HL-60 (cell line): ENCODE data around the gene CDKN2AIPNL.

ENCODE experiments used
- DNase-seq, 2 experiments: peaks; one replicate each; pipeline ENCODE4 v3.0.0-alpha.2; 2010 to 2020; ENCODE audit warnings: low read depth in 1 of 2, low spot score in 1 of 2
- H3K27ac ChIP-seq: fragments of 250-450 bp; sonication (Bioruptor Pico); replicated peaks from 2 replicates; pipeline ENCODE4 v1.5.1; 2020; ENCODE audit warnings: mild to moderate bottlenecking, moderate library complexity
- H3K27me3 ChIP-seq: fragments of 250-450 bp; sonication (Bioruptor Pico); 2 replicates; pipeline ENCODE4 v1.5.1; 2021; ENCODE audit warnings: mild to moderate bottlenecking, moderate library complexity; ENCODE audit not compliant: insufficient read depth, poor library complexity, severe bottlenecking
- H3K4me3 ChIP-seq: replicated peaks from 2 replicates; pipeline ENCODE4 v1.5.1; 2011; ENCODE audit warnings: mild to moderate bottlenecking, control low read depth, low read length; ENCODE audit not compliant: insufficient read depth
- GABPA ChIP-seq: IDR thresholded peaks from 2 replicates; pipeline ENCODE4 v1.6.1; 2012; ENCODE audit warnings: low read depth
- POLR2AphosphoS5 ChIP-seq: IDR thresholded peaks from 2 replicates; pipeline ENCODE4 v1.6.1; 2012; ENCODE audit warnings: low read depth
- REST ChIP-seq: IDR thresholded peaks from 2 replicates; pipeline ENCODE4 v1.6.1; 2012; ENCODE audit warnings: low read depth; ENCODE audit not compliant: insufficient replicate concordance
- SPI1 ChIP-seq: IDR thresholded peaks from 2 replicates; pipeline ENCODE4 v1.6.1; 2012; ENCODE audit warnings: low read depth, mild to moderate bottlenecking, borderline replicate concordance
- TF ChIP-seq, protein P1 (sequence below): IDR thresholded peaks from one replicate; pipeline ENCODE4 v1.5.1; 2011; ENCODE audit warnings: low read length, control low read depth, inconsistent platforms; ENCODE audit not compliant: insufficient read depth

The CDKN2AIPNL gene

DNA sequence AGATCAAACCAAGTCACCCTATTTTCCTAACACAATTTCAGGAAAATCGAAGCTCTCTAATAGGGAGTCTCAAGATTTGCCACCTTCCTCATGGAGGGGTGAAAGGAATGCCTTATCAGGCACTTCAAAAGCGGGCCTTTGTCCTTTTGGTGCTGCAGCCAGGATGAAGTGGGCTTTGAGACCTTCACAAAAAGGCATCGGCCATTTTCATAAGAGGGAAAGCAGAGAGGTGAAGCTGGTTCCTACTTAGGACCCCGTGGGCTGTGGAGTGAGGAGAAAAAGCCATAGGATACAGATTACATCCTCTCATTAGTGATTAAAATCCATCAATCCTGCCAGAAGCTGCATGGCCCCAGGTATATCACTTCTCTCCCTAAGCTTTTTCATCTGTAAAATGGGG lies 859 bp downstream of the CDKN2AIPNL start:
- TF ChIP-seq SPI1 (no peak), GABPA (no peak), POLR2AphosphoS5 (no peak)
- TF ChIP-seq, protein P1, sequence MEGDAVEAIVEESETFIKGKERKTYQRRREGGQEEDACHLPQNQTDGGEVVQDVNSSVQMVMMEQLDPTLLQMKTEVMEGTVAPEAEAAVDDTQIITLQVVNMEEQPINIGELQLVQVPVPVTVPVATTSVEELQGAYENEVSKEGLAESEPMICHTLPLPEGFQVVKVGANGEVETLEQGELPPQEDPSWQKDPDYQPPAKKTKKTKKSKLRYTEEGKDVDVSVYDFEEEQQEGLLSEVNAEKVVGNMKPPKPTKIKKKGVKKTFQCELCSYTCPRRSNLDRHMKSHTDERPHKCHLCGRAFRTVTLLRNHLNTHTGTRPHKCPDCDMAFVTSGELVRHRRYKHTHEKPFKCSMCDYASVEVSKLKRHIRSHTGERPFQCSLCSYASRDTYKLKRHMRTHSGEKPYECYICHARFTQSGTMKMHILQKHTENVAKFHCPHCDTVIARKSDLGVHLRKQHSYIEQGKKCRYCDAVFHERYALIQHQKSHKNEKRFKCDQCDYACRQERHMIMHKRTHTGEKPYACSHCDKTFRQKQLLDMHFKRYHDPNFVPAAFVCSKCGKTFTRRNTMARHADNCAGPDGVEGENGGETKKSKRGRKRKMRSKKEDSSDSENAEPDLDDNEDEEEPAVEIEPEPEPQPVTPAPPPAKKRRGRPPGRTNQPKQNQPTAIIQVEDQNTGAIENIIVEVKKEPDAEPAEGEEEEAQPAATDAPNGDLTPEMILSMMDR = no peak
- Histone ChIP-seq H3K27ac (no peak overlapping the region; the same call in 1 of the 2 replicates), H3K27me3 (no peaks in the 10 kb centered on the region), H3K4me3 (peak overlapping the region; percentile 61)
- DNase-seq = no peak

GRCh38 chr5:134409321-134409720 lies 2.4 kb downstream of the CDKN2AIPNL start:
- no peak for TF ChIP-seq POLR2AphosphoS5
- TF ChIP-seq REST = no peak
- TF ChIP-seq GABPA = no peak
- TF ChIP-seq, protein P1 = no peak
- no peak for TF ChIP-seq SPI1
- no peaks in the 10 kb centered on the region for H3K27me3 ChIP-seq
- no peak overlapping the region for H3K4me3 ChIP-seq
- DNase-seq = no peak
- no peak overlapping the region for H3K27ac ChIP-seq

DNA sequence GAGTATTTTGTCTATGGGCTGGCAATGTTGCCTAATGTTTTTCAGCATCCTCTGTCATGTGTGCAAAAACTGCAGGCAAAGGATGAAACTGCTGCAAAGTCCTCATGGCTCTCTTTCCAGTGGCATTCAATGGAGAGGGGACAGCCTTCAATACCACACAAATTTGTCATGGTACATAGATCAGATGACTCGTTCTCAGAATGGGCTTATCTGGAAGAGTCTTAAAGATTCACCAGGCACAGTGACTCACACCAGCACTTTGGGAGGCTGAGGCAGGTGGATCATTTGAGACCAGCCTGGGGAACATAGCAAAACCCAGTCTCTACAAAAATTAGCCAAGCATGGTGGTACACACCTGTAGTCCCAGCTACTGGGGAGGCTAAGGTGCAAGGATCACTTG lies 5.3 kb downstream of the CDKN2AIPNL start:
- no peaks in the 10 kb centered on the region for H3K27me3 ChIP-seq
- H3K4me3 ChIP-seq = no peak overlapping the region
- H3K27ac ChIP-seq = no peak overlapping the region
- no peak for TF ChIP-seq POLR2AphosphoS5
- TF ChIP-seq, protein P1 = no peak
- no peak for TF ChIP-seq SPI1
- TF ChIP-seq GABPA = no peak
- TF ChIP-seq REST = no peak
- DNase-seq = no peak

- TF ChIP-seq SPI1 (no peak), POLR2AphosphoS5 (no peak), GABPA (no peak), REST (no peak)
- TF ChIP-seq, protein P1 = no peak
- no peaks in the 10 kb centered on the region for H3K27me3 ChIP-seq
- no peak for DNase-seq
- H3K27ac ChIP-seq = no peak overlapping the region
- no peak overlapping the region for H3K4me3 ChIP-seq
Observed at GRCh38 chr5:134403951-134404350, 7.7 kb downstream of the CDKN2AIPNL start.
